ENCODE measurements around the gene ALDH1A1. TPM values are rescaled to one million over a fixed set of nuclear protein-coding genes. Genes with fewer than 3 reads are reported as not detected.

The ALDH1A1 gene
- total RNA-seq, 1 donor from 2014 or later, result 1.5 TPM

- Histone ChIP-seq H3K9ac (ENCODE audit: low read length) (no peak overlapping the region), H3K27me3 (ENCODE audit: insufficient read depth, low read length) (no peaks in the 10 kb centered on the region), H3K36me3 (ENCODE audit: insufficient read depth, low read length) (no peaks in the 10 kb centered on the region), H3K79me2 (ENCODE audit: insufficient read depth, low read length) (no peaks in the 10 kb centered on the region), H2AFZ (ENCODE audit: low read depth, low read length) (no peak overlapping the region), H3K4me1 (ENCODE audit: insufficient read depth, low read length) (no peaks in the 10 kb centered on the region), H3K9me3 (ENCODE audit: insufficient read depth, low read depth, low read length) (no peaks in the 10 kb centered on the region), H4K20me1 (ENCODE audit: insufficient read depth, low read length) (no peaks in the 10 kb centered on the region), H3K4me3 (ENCODE audit: insufficient read depth, low read depth, low read length) (no peak overlapping the region), H3K4me2 (ENCODE audit: low read length) (no peak overlapping the region), H3K27ac (ENCODE audit: low read depth, low read length) (no peak overlapping the region)
- DNase-seq (ENCODE audit: low read depth) (no peak), FAIRE-seq (no peak)
- H3K9me3 Mint-ChIP-seq (ENCODE audit: unreplicated experiment), result no peaks in the 10 kb centered on the region
- no peak overlapping the region for H3K27ac Mint-ChIP-seq (ENCODE audit: unreplicated experiment)
- no peaks in the 10 kb centered on the region for H3K36me3 Mint-ChIP-seq (ENCODE audit: low read depth, unreplicated experiment)
- no peak overlapping the region for H3K4me3 Mint-ChIP-seq (ENCODE audit: unreplicated experiment)
- TF ChIP-seq EZH2 (IDR thresholded peaks at IDR 0.05; ENCODE audit: insufficient read depth, low read length), result no peak
- TF ChIP-seq, protein P1, sequence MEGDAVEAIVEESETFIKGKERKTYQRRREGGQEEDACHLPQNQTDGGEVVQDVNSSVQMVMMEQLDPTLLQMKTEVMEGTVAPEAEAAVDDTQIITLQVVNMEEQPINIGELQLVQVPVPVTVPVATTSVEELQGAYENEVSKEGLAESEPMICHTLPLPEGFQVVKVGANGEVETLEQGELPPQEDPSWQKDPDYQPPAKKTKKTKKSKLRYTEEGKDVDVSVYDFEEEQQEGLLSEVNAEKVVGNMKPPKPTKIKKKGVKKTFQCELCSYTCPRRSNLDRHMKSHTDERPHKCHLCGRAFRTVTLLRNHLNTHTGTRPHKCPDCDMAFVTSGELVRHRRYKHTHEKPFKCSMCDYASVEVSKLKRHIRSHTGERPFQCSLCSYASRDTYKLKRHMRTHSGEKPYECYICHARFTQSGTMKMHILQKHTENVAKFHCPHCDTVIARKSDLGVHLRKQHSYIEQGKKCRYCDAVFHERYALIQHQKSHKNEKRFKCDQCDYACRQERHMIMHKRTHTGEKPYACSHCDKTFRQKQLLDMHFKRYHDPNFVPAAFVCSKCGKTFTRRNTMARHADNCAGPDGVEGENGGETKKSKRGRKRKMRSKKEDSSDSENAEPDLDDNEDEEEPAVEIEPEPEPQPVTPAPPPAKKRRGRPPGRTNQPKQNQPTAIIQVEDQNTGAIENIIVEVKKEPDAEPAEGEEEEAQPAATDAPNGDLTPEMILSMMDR (IDR thresholded peaks at IDR 0.05; ENCODE audit: insufficient read depth, low read depth, low read length), result no peak
- H3K27me3 Mint-ChIP-seq (ENCODE audit: low read depth, unreplicated experiment), result no peaks in the 10 kb centered on the region
- H3K4me1 Mint-ChIP-seq (ENCODE audit: low read depth, unreplicated experiment), result peaks cover 3% of the 10 kb centered on the region
These were observed 23.3 kb downstream of the ALDH1A1 start for GRCh38 chr9:72929542-72929941.

GRCh38 chr9:72928042-72928507, 24.8 kb downstream of the ALDH1A1 start:
- no peaks in the 10 kb centered on the region for H3K79me2 ChIP-seq (ENCODE audit: insufficient read depth, low read length)
- no peaks in the 10 kb centered on the region for H3K9me3 Mint-ChIP-seq (ENCODE audit: unreplicated experiment)
- H3K9me3 ChIP-seq (ENCODE audit: insufficient read depth, low read depth, low read length), result no peaks in the 10 kb centered on the region
- DNase-seq (ENCODE audit: low read depth) (no peak), FAIRE-seq (no peak)
- no peak overlapping the region for H2AFZ ChIP-seq (ENCODE audit: low read depth, low read length)
- no peaks in the 10 kb centered on the region for H4K20me1 ChIP-seq (ENCODE audit: insufficient read depth, low read length)
- no peaks in the 10 kb centered on the region for H3K36me3 ChIP-seq (ENCODE audit: insufficient read depth, low read length)
- H3K27me3 ChIP-seq (ENCODE audit: insufficient read depth, low read length), result no peaks in the 10 kb centered on the region
- H3K4me3 ChIP-seq (ENCODE audit: insufficient read depth, low read depth, low read length), result no peak overlapping the region
- peaks cover 3% of the 10 kb centered on the region for H3K4me1 Mint-ChIP-seq (ENCODE audit: low read depth, unreplicated experiment)
- H3K4me2 ChIP-seq (ENCODE audit: low read length), result no peak overlapping the region
- no peaks in the 10 kb centered on the region for H3K27me3 Mint-ChIP-seq (ENCODE audit: low read depth, unreplicated experiment)
- no peaks in the 10 kb centered on the region for H3K36me3 Mint-ChIP-seq (ENCODE audit: low read depth, unreplicated experiment)
- H3K27ac Mint-ChIP-seq (ENCODE audit: unreplicated experiment), result no peak overlapping the region
- H3K9ac ChIP-seq (ENCODE audit: low read length), result no peak overlapping the region
- H3K4me1 ChIP-seq (ENCODE audit: insufficient read depth, low read length), result no peaks in the 10 kb centered on the region
- no peak overlapping the region for H3K4me3 Mint-ChIP-seq (ENCODE audit: unreplicated experiment)
- no peak overlapping the region for H3K27ac ChIP-seq (ENCODE audit: low read depth, low read length)
- TF ChIP-seq EZH2 (IDR thresholded peaks at IDR 0.05; ENCODE audit: insufficient read depth, low read length), result no peak
- TF ChIP-seq, protein P1 (IDR thresholded peaks at IDR 0.05; ENCODE audit: insufficient read depth, low read depth, low read length), result no peak

DNA sequence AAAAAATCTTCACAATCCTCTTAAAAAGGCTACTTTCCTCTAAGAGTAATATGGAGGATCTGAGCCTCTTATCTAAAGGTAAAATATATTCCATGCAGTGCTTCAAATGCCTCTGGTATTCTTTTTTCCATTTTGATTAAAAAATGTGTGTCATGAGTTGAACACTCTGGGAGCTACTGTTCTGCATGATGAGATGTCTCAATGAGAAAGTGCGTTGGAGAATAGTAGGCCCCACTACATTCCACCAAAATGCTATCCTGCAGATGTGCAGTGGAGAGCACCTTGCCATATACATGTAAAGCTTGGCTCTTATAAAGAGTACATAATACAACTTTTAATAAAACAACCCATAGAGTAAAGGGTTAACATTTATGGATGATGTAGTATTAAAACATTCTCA, 26.3 kb downstream of the ALDH1A1 start:
- H3K9me3 ChIP-seq (ENCODE audit: insufficient read depth, low read depth, low read length), result no peaks in the 10 kb centered on the region
- Mint-ChIP-seq H3K36me3 (ENCODE audit: low read depth, unreplicated experiment) (no peaks in the 10 kb centered on the region), H3K4me3 (ENCODE audit: unreplicated experiment) (no peak overlapping the region), H3K27ac (ENCODE audit: unreplicated experiment) (no peak overlapping the region), H3K4me1 (ENCODE audit: low read depth, unreplicated experiment) (peaks cover 2% of the 10 kb centered on the region), H3K27me3 (ENCODE audit: low read depth, unreplicated experiment) (no peaks in the 10 kb centered on the region), H3K9me3 (ENCODE audit: unreplicated experiment) (no peaks in the 10 kb centered on the region)
- no peaks in the 10 kb centered on the region for H3K36me3 ChIP-seq (ENCODE audit: insufficient read depth, low read length)
- no peak for DNase-seq (ENCODE audit: low read depth)
- no peak overlapping the region for H3K4me2 ChIP-seq (ENCODE audit: low read length)
- no peaks in the 10 kb centered on the region for H4K20me1 ChIP-seq (ENCODE audit: insufficient read depth, low read length)
- H3K4me3 ChIP-seq (ENCODE audit: insufficient read depth, low read depth, low read length), result no peak overlapping the region
- TF ChIP-seq EZH2 (IDR thresholded peaks at IDR 0.05; ENCODE audit: insufficient read depth, low read length), result no peak
- TF ChIP-seq, protein P1 (IDR thresholded peaks at IDR 0.05; ENCODE audit: insufficient read depth, low read depth, low read length), result no peak
- no peak overlapping the region for H3K27ac ChIP-seq (ENCODE audit: low read depth, low read length)
- H2AFZ ChIP-seq (ENCODE audit: low read depth, low read length), result no peak overlapping the region
- no peaks in the 10 kb centered on the region for H3K79me2 ChIP-seq (ENCODE audit: insufficient read depth, low read length)
- no peaks in the 10 kb centered on the region for H3K27me3 ChIP-seq (ENCODE audit: insufficient read depth, low read length)
- no peaks in the 10 kb centered on the region for H3K4me1 ChIP-seq (ENCODE audit: insufficient read depth, low read length)
- no peak overlapping the region for H3K9ac ChIP-seq (ENCODE audit: low read length)
- no peak for FAIRE-seq

All from astrocyte (in vitro differentiated cells and primary cell).